Adipocyte (in vitro differentiated cells): ENCODE measurements around the gene SRRM1.
"Not testable (repeated sequence)": the region's sequence is repeated elsewhere in the genome, so short reads cannot be mapped to it uniquely, and the experiment has no call there.

ENCODE experiments used
- DNase-seq: peaks from one replicate; pipeline ENCODE4 v3.0.0-alpha.2; 2015; ENCODE audit warnings: low read depth
- H3K27me3 ChIP-seq: replicated peaks from 2 replicates; pipeline ENCODE4 v1.7.0; 2013; ENCODE audit warnings: mild to moderate bottlenecking, low read length, moderate library complexity; ENCODE audit not compliant: control insufficient read depth, insufficient read depth
- H3K36me3 ChIP-seq: 2 replicates; pipeline ENCODE4 v1.7.0; 2013; ENCODE audit warnings: low read length, mild to moderate bottlenecking, moderate library complexity; ENCODE audit not compliant: control insufficient read depth, insufficient read depth, severe bottlenecking
- H3K4me1 ChIP-seq: 2 replicates; pipeline ENCODE4 v1.7.0; 2013; ENCODE audit warnings: mild to moderate bottlenecking, low read length, moderate library complexity; ENCODE audit not compliant: control insufficient read depth, insufficient read depth
- H3K4me3 ChIP-seq: 2 replicates; pipeline ENCODE4 v1.7.0; 2013; ENCODE audit warnings: mild to moderate bottlenecking, low read length, moderate library complexity
- H3K9ac ChIP-seq: 2 replicates; pipeline ENCODE4 v1.7.0; 2013; ENCODE audit warnings: mild to moderate bottlenecking, low read length, moderate library complexity
- H3K9me3 ChIP-seq: 2 replicates; pipeline ENCODE4 v1.7.0; 2013; ENCODE audit warnings: mild to moderate bottlenecking, low read length, moderate library complexity; ENCODE audit not compliant: control insufficient read depth

The SRRM1 gene

GRCh38 chr1:24644100-24644384, 940 bp downstream of the SRRM1 start:
- H3K9ac ChIP-seq = peak overlapping the region; percentile 97
- H3K36me3 ChIP-seq = peaks cover 32% of the 10 kb centered on the region
- H3K27me3 ChIP-seq = no peaks in the 10 kb centered on the region
- peak; percentile 31 for DNase-seq
- peak overlapping the region; percentile 86 for H3K4me3 ChIP-seq
- H3K9me3 ChIP-seq = no peaks in the 10 kb centered on the region
- peaks cover 32% of the 10 kb centered on the region for H3K4me1 ChIP-seq

- peaks cover 81% of the 10 kb centered on the region for H3K36me3 ChIP-seq
- DNase-seq = no peak
Measured at GRCh38 chr1:24648919-24649318, 5.8 kb downstream of the SRRM1 start.

DNA sequence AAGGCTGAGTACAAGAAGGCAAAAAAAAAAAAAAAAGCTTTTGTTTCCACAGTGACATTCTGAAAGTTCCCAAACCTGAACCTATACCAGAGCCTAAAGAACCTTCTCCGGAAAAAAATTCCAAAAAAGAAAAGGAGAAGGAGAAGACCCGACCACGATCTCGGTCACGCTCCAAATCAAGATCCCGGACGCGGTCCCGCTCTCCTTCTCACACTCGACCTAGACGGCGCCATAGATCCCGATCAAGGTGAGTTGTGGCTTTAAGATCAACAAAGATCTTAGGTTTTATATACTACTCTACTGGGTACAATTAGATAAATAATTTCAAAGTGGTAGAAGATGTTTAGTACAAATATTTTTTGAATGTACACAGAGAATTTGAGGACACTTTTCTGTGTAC, 9.3 kb downstream of the SRRM1 start:
- peaks cover 100% of the 10 kb centered on the region for H3K36me3 ChIP-seq

More at GRCh38 chr1:24648919-24649318, 5.8 kb downstream of the SRRM1 start:
- Histone ChIP-seq H3K9me3 (no peaks in the 10 kb centered on the region), H3K4me1 (peaks cover 19% of the 10 kb centered on the region), H3K27me3 (no peaks in the 10 kb centered on the region), H3K9ac (no peak overlapping the region), H3K4me3 (no peak overlapping the region)

GRCh38 chr1:24654010-24654409, 10.9 kb downstream of the SRRM1 start:
- Histone ChIP-seq H3K4me1 (peaks cover 17% of the 10 kb centered on the region), H3K4me3 (no peak overlapping the region), H3K27me3 (no peaks in the 10 kb centered on the region), H3K36me3 (peaks cover 99% of the 10 kb centered on the region), H3K9ac (no peak overlapping the region), H3K9me3 (no peaks in the 10 kb centered on the region)
- no peak for DNase-seq

More for the DNA sequence above, 9.3 kb downstream of the SRRM1 start:
- Histone ChIP-seq H3K9me3 (no peaks in the 10 kb centered on the region), H3K4me1 (peaks cover 11% of the 10 kb centered on the region), H3K4me3 (no peak overlapping the region), H3K9ac (no peak overlapping the region), H3K27me3 (no peaks in the 10 kb centered on the region)
- no peak for DNase-seq

GRCh38 chr1:24656046-24656445, 12.9 kb downstream of the SRRM1 start:
- Histone ChIP-seq H3K27me3 (no peaks in the 10 kb centered on the region), H3K9ac (no peak overlapping the region), H3K4me1 (peaks cover 25% of the 10 kb centered on the region), H3K9me3 (no peaks in the 10 kb centered on the region), H3K36me3 (peaks cover 91% of the 10 kb centered on the region), H3K4me3 (no peak overlapping the region)
- no peak for DNase-seq

DNA sequence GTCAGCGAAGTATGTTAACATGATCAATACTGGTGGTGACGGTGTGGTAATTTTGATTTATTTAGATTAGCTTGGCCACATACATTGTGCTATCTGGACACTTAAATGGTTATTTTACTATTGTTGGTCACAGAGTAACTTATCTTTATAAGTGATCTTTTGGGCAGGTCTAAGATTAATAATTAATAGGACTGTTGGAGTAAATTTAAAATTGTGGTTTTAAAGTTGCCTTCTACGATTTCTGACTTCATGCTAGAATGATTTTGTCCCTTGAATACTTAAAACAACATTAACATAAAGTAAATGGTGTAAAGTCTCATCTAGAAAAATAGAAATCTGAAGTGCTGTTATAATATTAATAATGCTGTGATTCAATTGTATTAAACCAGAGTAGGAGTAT, 14.7 kb downstream of the SRRM1 start:
- DNase-seq = no peak
- Histone ChIP-seq H3K27me3 (no peaks in the 10 kb centered on the region), H3K9ac (peak overlapping the region; percentile 17), H3K4me3 (no peak overlapping the region), H3K36me3 (peaks cover 91% of the 10 kb centered on the region), H3K9me3 (no peaks in the 10 kb centered on the region), H3K4me1 (peaks cover 25% of the 10 kb centered on the region)

- peaks cover 25% of the 10 kb centered on the region for H3K4me1 ChIP-seq
- H3K36me3 ChIP-seq = peaks cover 91% of the 10 kb centered on the region
- H3K9me3 ChIP-seq = no peaks in the 10 kb centered on the region
- no peak for DNase-seq
- H3K4me3 ChIP-seq = no peak overlapping the region
- peak overlapping the region; percentile 2 for H3K9ac ChIP-seq
- H3K27me3 ChIP-seq = no peaks in the 10 kb centered on the region
Measured at GRCh38 chr1:24659166-24659904, 16.2 kb downstream of the SRRM1 start.

GRCh38 chr1:24659993-24660665, 17.0 kb downstream of the SRRM1 start:
- Histone ChIP-seq H3K9ac (peak overlapping the region; percentile 2), H3K9me3 (no peaks in the 10 kb centered on the region), H3K4me1 (peaks cover 25% of the 10 kb centered on the region), H3K4me3 (no peak overlapping the region), H3K27me3 (no peaks in the 10 kb centered on the region), H3K36me3 (peaks cover 91% of the 10 kb centered on the region)
- DNase-seq = peak; percentile 14

GRCh38 chr1:24664507-24665033, 21.5 kb downstream of the SRRM1 start:
- Histone ChIP-seq H3K9me3 (no peaks in the 10 kb centered on the region), H3K4me3 (no peak overlapping the region), H3K36me3 (peaks cover 88% of the 10 kb centered on the region), H3K9ac (no peak overlapping the region), H3K4me1 (peaks cover 6% of the 10 kb centered on the region), H3K27me3 (no peaks in the 10 kb centered on the region)
- no peak for DNase-seq

- Histone ChIP-seq H3K4me3 (no peak overlapping the region), H3K27me3 (no peaks in the 10 kb centered on the region), H3K9ac (no peak overlapping the region), H3K4me1 (no peaks in the 10 kb centered on the region), H3K9me3 (no peaks in the 10 kb centered on the region), H3K36me3 (peaks cover 96% of the 10 kb centered on the region)
- DNase-seq = no peak
Measured at GRCh38 chr1:24666794-24667193, 23.7 kb downstream of the SRRM1 start.

GRCh38 chr1:24671372-24671771, 28.3 kb downstream of the SRRM1 start:
- not testable (repeated sequence) for H3K4me3 ChIP-seq, H3K9me3 ChIP-seq, H3K27me3 ChIP-seq, DNase-seq, H3K4me1 ChIP-seq
- Histone ChIP-seq H3K36me3 (peaks cover 80% of the 10 kb centered on the region), H3K9ac (peak overlapping the region; percentile 15)
